ENCODE data around the gene SHROOM4.

Gene SHROOM4

GRCh38 chrX:50818986-50819385, 5.0 kb upstream of the SHROOM4 start:
- ChIA-PET CTCF (no interaction called here), POLR2A (no interaction called here)
- TF ChIP-seq, protein P1, sequence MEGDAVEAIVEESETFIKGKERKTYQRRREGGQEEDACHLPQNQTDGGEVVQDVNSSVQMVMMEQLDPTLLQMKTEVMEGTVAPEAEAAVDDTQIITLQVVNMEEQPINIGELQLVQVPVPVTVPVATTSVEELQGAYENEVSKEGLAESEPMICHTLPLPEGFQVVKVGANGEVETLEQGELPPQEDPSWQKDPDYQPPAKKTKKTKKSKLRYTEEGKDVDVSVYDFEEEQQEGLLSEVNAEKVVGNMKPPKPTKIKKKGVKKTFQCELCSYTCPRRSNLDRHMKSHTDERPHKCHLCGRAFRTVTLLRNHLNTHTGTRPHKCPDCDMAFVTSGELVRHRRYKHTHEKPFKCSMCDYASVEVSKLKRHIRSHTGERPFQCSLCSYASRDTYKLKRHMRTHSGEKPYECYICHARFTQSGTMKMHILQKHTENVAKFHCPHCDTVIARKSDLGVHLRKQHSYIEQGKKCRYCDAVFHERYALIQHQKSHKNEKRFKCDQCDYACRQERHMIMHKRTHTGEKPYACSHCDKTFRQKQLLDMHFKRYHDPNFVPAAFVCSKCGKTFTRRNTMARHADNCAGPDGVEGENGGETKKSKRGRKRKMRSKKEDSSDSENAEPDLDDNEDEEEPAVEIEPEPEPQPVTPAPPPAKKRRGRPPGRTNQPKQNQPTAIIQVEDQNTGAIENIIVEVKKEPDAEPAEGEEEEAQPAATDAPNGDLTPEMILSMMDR (IDR thresholded peaks at IDR 0.05; ENCODE audit: insufficient read depth, low read length, missing control alignments), result no peak
- DNase-seq (ENCODE audit: low read depth, low spot score), result no peak
- H3K4me3 ChIP-seq (ENCODE audit: low read depth, low read length), result no peak overlapping the region

GRCh38 chrX:50815120-50815519, 1.1 kb upstream of the SHROOM4 start:
- CTCF ChIA-PET, result no interaction called here
- DNase-seq (ENCODE audit: low read depth, low spot score), result no peak
- no peak overlapping the region for H3K4me3 ChIP-seq (ENCODE audit: low read depth, low read length)
- TF ChIP-seq, protein P1 (IDR thresholded peaks at IDR 0.05; ENCODE audit: insufficient read depth, low read length, missing control alignments), result no peak
- POLR2A ChIA-PET, result no interaction called here

DNA sequence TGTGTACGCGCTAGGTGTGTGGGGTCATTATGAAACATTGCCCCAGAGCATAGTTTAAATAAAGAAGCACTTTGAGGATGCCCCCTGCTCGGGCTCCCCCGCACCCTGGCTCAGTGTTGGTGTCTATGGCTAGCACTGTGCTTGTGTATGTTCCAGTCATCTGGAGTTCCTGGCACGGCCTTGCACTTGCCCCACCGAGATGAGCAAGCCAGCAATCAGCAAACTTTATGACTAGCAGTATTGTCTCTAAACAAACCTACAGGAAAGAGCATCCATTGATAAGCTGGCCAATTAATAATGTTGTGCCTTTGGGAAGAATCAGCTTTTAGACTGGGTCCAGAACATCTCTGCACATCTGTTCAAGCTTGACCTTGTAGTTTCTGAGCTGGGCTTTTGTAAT, 707 bp upstream of the SHROOM4 start:
- H3K4me3 ChIP-seq (ENCODE audit: low read depth, low read length), result peak overlapping the region; percentile 65
- TF ChIP-seq, protein P1 (IDR thresholded peaks at IDR 0.05; ENCODE audit: insufficient read depth, low read length, missing control alignments), result no peak
- ChIA-PET CTCF (no interaction called here), POLR2A (no interaction called here)
- DNase-seq (ENCODE audit: low read depth, low spot score), result no peak

DNA sequence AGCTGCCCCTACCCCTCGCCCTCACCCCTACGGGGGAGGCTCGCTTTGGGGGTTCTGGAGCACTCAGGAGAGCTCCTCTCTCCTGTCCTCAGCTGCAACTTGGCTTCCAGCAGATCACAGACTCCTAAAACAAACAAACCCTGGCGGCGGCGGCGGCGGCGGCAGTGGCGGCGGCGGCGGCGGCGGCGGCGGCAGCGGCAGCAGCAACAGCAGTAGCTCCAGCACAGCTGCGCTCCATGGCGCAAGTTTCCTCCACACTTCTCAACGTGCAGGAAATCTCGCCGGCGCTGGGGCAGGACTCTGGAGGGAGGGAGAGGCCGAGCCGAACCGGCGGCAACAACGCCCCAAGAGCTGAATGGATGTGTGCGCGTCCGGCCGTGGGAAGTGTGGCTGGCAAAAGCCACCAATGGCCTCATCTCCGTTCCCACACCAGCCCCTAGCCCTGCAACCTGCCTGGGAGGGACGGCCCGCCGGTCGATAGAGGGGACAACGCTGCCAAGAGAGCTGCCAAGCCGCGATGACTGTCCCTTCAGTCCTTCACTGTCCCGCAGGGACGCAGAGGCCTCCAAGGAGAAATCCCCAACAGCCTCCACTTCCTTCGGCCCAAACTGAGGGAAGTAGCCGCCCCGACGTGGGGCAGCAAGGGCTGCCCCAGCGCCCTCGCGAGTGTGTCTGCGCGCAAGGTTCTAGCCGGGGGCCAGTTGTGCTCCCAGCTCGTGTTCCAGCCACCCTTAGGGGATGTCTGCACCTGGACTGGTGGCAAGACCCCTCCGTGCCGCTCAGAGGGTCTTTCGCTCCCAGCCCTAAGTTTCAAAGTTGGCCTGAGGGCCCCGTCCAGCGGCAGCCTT, 775 bp downstream of the SHROOM4 start:
- no peak for DNase-seq (ENCODE audit: low read depth, low spot score)
- POLR2A ChIA-PET, result interaction anchor here (1.9 kb wide), 1 partner anchor 14 kb away, joined by 17 read pairs; no protein-coding TSS in a partner anchor
- TF ChIP-seq, protein P1 (IDR thresholded peaks at IDR 0.05; ENCODE audit: insufficient read depth, low read length, missing control alignments), result no peak
- CTCF ChIA-PET, result no interaction called here
- peak overlapping the region; percentile 65 for H3K4me3 ChIP-seq (ENCODE audit: low read depth, low read length)

DNA sequence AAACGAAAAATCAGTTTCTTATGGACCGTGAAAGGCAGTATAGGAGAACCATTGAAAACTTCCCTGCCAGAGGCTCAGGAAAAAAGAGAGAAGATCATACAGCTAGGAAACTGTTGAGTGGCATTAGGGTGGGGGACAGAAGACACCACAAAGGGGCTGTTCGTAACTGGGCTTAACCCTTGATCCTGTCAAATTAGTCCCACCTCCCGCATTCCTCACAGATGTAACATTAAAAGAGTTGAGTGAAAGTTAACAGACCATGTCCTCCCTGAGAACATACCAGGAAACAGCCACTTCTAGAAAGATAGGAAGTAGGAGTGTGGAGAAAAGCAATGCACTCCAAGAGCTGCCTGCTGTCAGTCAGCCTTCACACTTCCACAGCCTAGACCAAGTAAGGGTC, 8.7 kb downstream of the SHROOM4 start:
- TF ChIP-seq, protein P1 (IDR thresholded peaks at IDR 0.05; ENCODE audit: insufficient read depth, low read length, missing control alignments), result no peak
- CTCF ChIA-PET, result no interaction called here
- H3K4me3 ChIP-seq (ENCODE audit: low read depth, low read length), result no peak overlapping the region
- no peak for DNase-seq (ENCODE audit: low read depth, low spot score)
- POLR2A ChIA-PET, result no interaction called here

GRCh38 chrX:50801135-50801534, 12.9 kb downstream of the SHROOM4 start:
- ChIA-PET CTCF (no interaction called here), POLR2A (no interaction called here)
- TF ChIP-seq, protein P1 (IDR thresholded peaks at IDR 0.05; ENCODE audit: insufficient read depth, low read length, missing control alignments), result no peak
- no peak for DNase-seq (ENCODE audit: low read depth, low spot score)
- H3K4me3 ChIP-seq (ENCODE audit: low read depth, low read length), result no peak overlapping the region
